Stimulated activated CD4-positive, alpha-beta T cell treated with anti-CD3 and anti-CD28 coated beads, Interleukin-1b, Interleukin-23, amount 100 ng/mL, for 24 hours (primary cell): ENCODE results near the gene HPSE.
"Not testable (repeated sequence)": the region's sequence is repeated elsewhere in the genome, so short reads cannot be mapped to it uniquely, and the experiment has no call there.

ENCODE experiments used
- DNase-seq, 4 experiments: peaks; one replicate each; pipeline ENCODE4 v3.0.0-alpha.2; 2020; ENCODE audit warnings: low read depth in 4 of 4, low spot score in 1 of 4

Gene HPSE

GRCh38 chr4:83284193-83285054 is 50.2 kb downstream of the HPSE start, which contains the start of gene COQ2:
Gene COQ2 (minus strand): TSS chr4:83284798. CDS start chr4:83284764, 34 bp downstream.
- DNase-seq, result peak; percentile 89 to 96 (median 92)

- no peak for DNase-seq
These were observed 51.5 kb downstream of the HPSE start for GRCh38 chr4:83283181-83283580.

DNA sequence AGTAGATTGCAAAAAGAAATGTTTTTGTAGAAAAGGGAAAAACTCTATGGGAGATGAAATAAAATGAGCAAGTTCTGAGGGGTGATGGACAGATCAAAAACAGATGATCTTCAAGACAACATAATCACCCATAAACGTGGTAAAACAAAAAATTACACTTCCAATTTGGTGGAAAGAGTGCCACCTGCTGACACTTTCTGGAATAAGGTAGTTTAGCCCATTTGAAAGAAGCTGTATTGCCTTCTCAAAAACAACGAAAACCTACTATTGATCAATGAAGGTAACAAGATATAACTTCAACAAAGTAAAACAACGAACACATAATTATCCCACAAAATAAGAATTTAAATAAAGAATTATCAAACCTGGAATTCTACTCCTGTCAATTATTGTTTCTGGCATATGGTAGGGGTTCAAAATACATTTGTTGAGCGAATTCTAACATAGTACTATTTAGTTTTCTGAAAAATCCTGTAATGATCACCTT is 52.6 kb downstream of the HPSE start:
- DNase-seq, result peak; percentile 25 to 41 (median 31)

- DNase-seq, result no peak
These were observed 53.3 kb downstream of the HPSE start for GRCh38 chr4:83281307-83281706.

DNA sequence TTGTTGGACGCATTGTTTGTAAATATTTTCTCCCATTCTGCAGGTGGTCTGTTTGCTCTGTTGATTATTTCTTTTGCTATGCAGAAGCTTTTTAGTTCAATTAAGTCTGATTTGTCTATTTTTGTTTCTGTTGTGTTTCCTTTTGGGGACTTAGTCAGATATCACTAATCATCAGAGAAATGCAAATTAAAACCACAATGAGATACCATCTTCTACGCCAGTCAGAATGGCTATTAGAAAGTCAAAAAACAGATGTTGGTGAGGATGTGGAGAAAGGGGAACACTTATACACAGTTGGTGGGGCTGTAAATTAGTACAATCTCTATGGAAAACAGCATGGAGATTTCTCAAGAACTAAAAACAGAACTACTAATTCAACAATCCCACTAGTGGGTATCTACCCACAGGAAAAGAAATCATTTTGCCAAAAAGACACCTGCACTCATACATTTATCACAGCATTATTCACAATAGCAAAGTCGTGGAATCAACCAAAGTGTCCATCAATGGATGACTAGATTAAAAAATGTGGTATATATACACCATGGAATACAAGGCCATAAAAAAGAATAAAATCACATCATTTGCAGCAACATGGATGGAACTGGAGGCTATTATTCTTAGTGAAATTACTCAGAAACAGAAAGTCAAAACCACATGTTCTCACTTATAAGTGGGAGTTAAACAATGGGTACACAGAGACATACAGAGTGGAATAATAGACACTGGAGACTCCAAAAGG is 58.2 kb downstream of the HPSE start:
- DNase-seq, result no peak

- not testable (repeated sequence) for DNase-seq
These were observed 60.7 kb downstream of the HPSE start for GRCh38 chr4:83273926-83274325.

GRCh38 chr4:83272900-83273299 is 61.7 kb downstream of the HPSE start:
- DNase-seq, result no peak

GRCh38 chr4:83269256-83269655 is 65.4 kb downstream of the HPSE start:
- no peak for DNase-seq

- no peak for DNase-seq
These were observed 66.2 kb downstream of the HPSE start for GRCh38 chr4:83268491-83268890.

DNA sequence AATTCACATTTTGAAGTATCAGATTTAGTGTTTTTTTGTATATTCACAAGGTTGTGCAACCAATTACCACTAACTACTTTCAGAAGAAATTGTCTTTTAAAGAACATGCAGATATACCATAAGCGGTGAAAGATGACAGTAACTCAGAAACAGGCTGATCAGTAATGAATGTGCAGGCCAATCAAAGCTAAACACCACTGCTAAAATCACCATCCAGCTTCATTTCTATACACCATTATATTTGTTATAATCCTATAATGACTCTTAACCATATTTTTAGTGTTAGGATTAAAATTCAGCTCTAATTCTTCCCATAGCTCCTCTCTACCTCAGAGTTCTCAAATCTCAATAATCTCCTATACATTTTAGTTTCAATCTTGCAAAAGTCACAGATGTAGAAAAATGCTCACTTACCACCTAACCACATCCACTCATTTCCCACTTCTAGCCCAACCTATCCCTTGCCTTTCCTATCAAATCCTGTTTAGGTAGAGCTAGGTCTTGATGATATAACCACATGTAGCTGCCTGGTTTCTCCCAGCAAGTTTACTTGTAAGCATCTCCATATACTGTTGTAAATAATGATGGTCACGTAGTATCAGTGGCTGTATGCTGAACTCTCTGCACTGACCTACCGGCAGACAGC is 66.7 kb downstream of the HPSE start:
- DNase-seq, result no peak

DNA sequence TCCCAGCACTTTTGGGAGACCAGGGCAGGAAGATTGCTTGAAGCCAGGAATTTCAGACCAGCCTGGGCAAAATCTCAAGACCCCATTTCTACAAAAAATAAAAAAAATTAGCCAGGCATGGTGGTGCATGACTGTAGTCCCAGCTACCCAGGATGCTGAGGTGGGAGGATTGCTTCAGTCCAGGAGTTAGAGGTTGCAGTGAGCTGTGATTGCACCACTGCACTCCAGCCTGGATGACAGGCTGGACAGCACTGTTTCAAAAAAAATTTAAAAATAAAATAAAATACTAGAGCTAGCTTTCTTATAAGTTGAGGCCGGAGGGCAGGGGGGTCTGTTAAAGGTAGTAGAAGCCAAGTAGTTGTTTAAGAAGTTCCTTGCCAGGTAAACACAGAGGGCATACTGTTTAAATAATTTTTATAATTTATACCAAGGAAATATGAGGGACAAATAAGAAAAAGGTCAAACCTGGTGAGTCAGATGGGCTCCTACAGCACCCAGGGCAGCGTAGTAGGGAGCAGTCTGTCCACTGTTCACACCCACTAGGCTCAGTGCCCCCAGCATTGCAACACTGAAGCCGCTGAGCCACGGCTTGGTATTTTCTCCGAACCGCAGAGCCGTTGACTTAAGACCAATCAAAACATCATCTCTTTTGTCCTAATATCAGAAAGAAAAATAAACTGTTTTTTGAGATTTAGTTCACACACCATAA is 67.4 kb downstream of the HPSE start:
- no peak for DNase-seq

DNA sequence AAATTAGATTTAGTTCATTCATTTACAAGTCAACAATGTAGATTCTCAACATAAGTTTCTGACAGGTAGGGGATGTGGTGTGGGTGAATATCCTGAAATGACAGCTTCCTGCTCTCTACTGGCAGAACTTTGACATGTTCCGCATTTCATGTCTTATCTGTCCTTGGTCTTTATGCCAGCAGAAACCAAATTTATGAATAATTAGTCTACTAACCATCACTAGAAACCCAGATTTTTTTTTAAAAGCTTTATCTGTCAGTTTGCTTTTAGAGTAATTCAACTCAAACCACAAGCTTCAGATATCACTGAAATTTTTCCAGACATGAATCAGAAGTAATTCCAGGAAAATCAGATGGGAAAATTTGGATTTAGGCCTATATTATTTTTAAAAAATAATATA is 68.0 kb downstream of the HPSE start:
- DNase-seq, result no peak

- DNase-seq, result no peak
These were observed 71.5 kb downstream of the HPSE start for GRCh38 chr4:83263106-83263505.

DNA sequence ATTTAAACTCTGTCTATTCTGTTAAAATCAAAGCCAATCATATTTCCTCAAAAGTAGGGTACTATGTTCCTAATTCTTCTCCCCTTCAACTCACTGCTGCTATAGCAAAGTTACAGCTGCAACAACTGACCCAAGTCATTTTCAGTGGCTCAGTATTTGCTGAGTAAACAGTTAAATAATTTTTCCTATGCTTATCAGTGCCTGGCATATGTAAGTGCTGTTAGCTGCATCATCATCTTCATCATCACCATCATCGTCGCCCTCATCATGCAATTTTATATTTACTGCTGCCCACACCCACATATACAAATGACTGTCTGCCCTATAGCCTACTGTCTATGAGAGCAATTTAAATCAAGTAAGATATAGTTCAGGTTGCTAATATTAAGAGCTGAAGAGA is 72.0 kb downstream of the HPSE start:
- no peak for DNase-seq

GRCh38 chr4:83261307-83261706 is 73.3 kb downstream of the HPSE start:
- no peak for DNase-seq

DNA sequence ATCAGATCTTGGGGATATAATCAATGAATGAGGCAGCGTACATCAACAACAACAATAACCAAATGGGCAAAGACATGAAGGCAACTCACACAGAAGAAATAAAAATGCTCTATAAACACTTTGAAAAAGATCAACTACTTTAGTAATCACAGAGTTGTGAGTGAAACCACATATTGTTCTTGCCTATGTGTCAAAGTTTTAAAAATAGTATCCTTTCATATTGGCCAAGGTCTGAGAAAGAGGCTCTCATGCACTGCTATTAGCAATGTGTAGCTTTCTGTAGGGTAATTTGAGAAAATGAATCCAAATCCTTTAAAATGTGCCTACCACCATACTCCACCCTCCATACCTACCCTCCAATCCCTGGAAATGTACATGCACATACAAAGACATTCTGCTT is 75.1 kb downstream of the HPSE start:
- DNase-seq, result no peak

DNA sequence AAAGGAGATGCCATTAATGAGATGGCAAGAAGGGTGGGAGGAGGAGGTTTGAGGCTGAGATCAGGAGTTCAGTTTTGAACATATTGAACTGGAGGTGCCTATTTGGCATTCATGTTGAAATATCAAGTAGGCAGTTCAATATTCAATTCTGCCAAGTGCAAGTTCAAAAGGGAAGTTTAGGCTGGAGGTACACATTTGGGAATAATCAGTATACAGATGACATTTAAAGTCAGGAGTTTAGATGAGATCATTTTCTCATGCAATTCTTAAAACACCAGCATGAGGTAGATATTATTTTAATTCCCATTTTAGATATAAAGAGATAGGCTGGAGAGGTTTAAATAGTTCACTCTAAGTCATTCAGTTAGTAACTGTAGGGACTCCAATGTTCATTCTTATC is 76.2 kb downstream of the HPSE start:
- DNase-seq, result no peak

- DNase-seq, result no peak
These were observed 76.8 kb downstream of the HPSE start for GRCh38 chr4:83257811-83258210.

- no peak for DNase-seq
These were observed 79.1 kb downstream of the HPSE start for GRCh38 chr4:83255584-83255983.

- DNase-seq, result peak in 3 of 4 experiments; percentile 27 to 58 (median 28)
These were observed 81.8 kb downstream of the HPSE start for GRCh38 chr4:83252782-83253405.

- no peak for DNase-seq
These were observed 83.2 kb downstream of the HPSE start for GRCh38 chr4:83251447-83251830.
